Right ventricle myocardium inferior (tissue), 1 donor: ENCODE data around the gene PDE4C. TPM values are rescaled to one million over a fixed set of nuclear protein-coding genes. Genes with fewer than 3 reads are reported as not detected.
A peak's percentile ranks its signal among the peaks of the same experiment; 100 is the strongest.
"Not testable (repeated sequence)": the region's sequence is repeated elsewhere in the genome, so short reads cannot be mapped to it uniquely, and the experiment has no call there.

ENCODE experiments used
- ATAC-seq: fragments of 200-7000 bp; cut with Tn5 transposase; one replicate; pipeline ENCODE4 v1.9.1; 2020; ENCODE audit warnings: mild to moderate bottlenecking, moderate library complexity
- DNase-seq: peaks from one replicate; pipeline ENCODE4 v3.0.0; 2021; ENCODE audit errors: missing footprints
- intact Hi-C: fragments of 100-400 bp; cut with DNase I; formaldehyde crosslinking; loops from one replicate; pipeline ENCODE4 v1.11.0; 2022
- total RNA-seq: library from RNA; stranded (reverse); fragmentation: NEBNext Ultra II Directional; extraction: Animal tissue kit (Norgen Biotek cat#: 25700); gene quantifications from one replicate; pipeline ENCODE4 v1.2.1, GENCODE V29; 2021
- donor health status: DM: no; HTN: yes; CAD: no; lungs with severe emphysema.

PDE4C gene
- total RNA-seq, 1 donor from 2014 or later = 1.1 TPM

- intact Hi-C loops = no loop called here
- ATAC-seq (no peak), DNase-seq (no peak)
These were observed 1.6 kb upstream of the PDE4C start for GRCh38 chr19:18227781-18228271.

GRCh38 chr19:18226956-18227780 is 930 bp upstream of the PDE4C start:
- no peak for DNase-seq
- intact Hi-C loops = no loop called here
- no peak for ATAC-seq

- intact Hi-C loops = loop anchor here (2.0 kb wide), 1 partner anchor 21 kb away; the partner anchor contains the start of gene RAB3A
- DNase-seq (no peak), ATAC-seq (no peak)
These were observed 910 bp downstream of the PDE4C start for GRCh38 chr19:18225355-18225701.

GRCh38 chr19:18224525-18225354 is 1.5 kb downstream of the PDE4C start:
- intact Hi-C loops = loop anchor here (2.0 kb wide), 1 partner anchor 20 kb away; the partner anchor contains the start of gene RAB3A

GRCh38 chr19:18223860-18224524 is 2.2 kb downstream of the PDE4C start:
- no peak for ATAC-seq
- intact Hi-C loops = loop anchor here (2.0 kb wide), 1 partner anchor 19 kb away; the partner anchor contains the start of gene RAB3A
- peak; percentile 82 for DNase-seq

More at GRCh38 chr19:18224525-18225354, 1.5 kb downstream of the PDE4C start:
- DNase-seq (peak; percentile 98), ATAC-seq (peak; percentile 98)

GRCh38 chr19:18221815-18222725 is 4.2 kb downstream of the PDE4C start:
- intact Hi-C loops = no loop called here
- no peak for ATAC-seq
- no peak for DNase-seq

- no peak for DNase-seq
- no peak for ATAC-seq
- intact Hi-C loops = no loop called here
These were observed 5.5 kb downstream of the PDE4C start for GRCh38 chr19:18220632-18221275.

- no peak for ATAC-seq
- DNase-seq = no peak
- intact Hi-C loops = no loop called here
These were observed 6.2 kb downstream of the PDE4C start for GRCh38 chr19:18219911-18220631.

GRCh38 chr19:18218600-18218999 is 7.6 kb downstream of the PDE4C start:
- DNase-seq = no peak
- ATAC-seq = no peak
- intact Hi-C loops = no loop called here

GRCh38 chr19:18218159-18218558 is 8.1 kb downstream of the PDE4C start:
- intact Hi-C loops = no loop called here
- no peak for DNase-seq
- no peak for ATAC-seq

GRCh38 chr19:18216789-18217188 is 9.4 kb downstream of the PDE4C start:
- intact Hi-C loops = no loop called here
- DNase-seq = no peak

GRCh38 chr19:18214779-18215433 is 11.3 kb downstream of the PDE4C start:
- intact Hi-C loops = no loop called here
- DNase-seq = no peak
- no peak for ATAC-seq

More at GRCh38 chr19:18216789-18217188, 9.4 kb downstream of the PDE4C start:
- ATAC-seq = no peak

GRCh38 chr19:18211683-18212082 is 14.6 kb downstream of the PDE4C start:
- ATAC-seq = no peak
- DNase-seq = no peak
- intact Hi-C loops = no loop called here

GRCh38 chr19:18209912-18210311 is 16.3 kb downstream of the PDE4C start:
- intact Hi-C loops, ATAC-seq, DNase-seq: not testable (repeated sequence)

GRCh38 chr19:18208098-18208951 is 17.9 kb downstream of the PDE4C start:
- intact Hi-C loops = no loop called here
- DNase-seq (no peak), ATAC-seq (no peak)

- ATAC-seq (no peak), DNase-seq (no peak)
- intact Hi-C loops = no loop called here
These were observed 20.2 kb downstream of the PDE4C start for GRCh38 chr19:18206018-18206417.
